Esophagus squamous epithelium (tissue), 4 donors: ENCODE data around the gene GCA.

Experiments
- CTCF ChIP-seq, 6 experiments: fragments of 450-650 bp in 4 of 6; fragments of 200-600 bp in 2 of 6; sonication (generic) in 2 of 6; IDR thresholded peaks; one replicate each; pipeline ENCODE4 v1.5.1; 2016 to 2019; ENCODE audit warnings: antibody characterized with exemption in 6 of 6, mild to moderate bottlenecking in 4 of 6, moderate library complexity in 4 of 6
- POLR2A ChIP-seq, 4 donors: fragments of 450-650 bp; IDR thresholded peaks; one replicate each; pipeline ENCODE4 v1.6.1; 2017; ENCODE audit warnings: antibody characterized with exemption in 4 of 4, mild to moderate bottlenecking in 4 of 4, moderate library complexity in 3 of 4

- TF ChIP-seq CTCF (IDR thresholded peaks at IDR 0.05) (no peak), POLR2A (IDR thresholded peaks at IDR 0.05) (no peak)
Observed at GRCh38 chr2:162401871-162402270, 57.9 kb downstream of the GCA start.
